SU-DHL-6 (cell line): ENCODE data around the gene KL.

Experiments
- EZH2phosphoT487 ChIP-seq: fragments of 200-600 bp; sonication (generic), shearing (Covaris generic); conservative IDR thresholded peaks from 2 replicates; pipeline ENCODE4 v1.6.1; 2018; ENCODE audit warnings: mild to moderate bottlenecking, antibody characterized with exemption, low read length, moderate library complexity, mixed read lengths
- TF ChIP-seq, protein P1 (sequence below): fragments of 200-600 bp; sonication (generic); IDR thresholded peaks from one replicate; pipeline ENCODE4 v1.5.1; 2017; ENCODE audit warnings: antibody characterized with exemption, mild to moderate bottlenecking, low read length, moderate library complexity; ENCODE audit not compliant: insufficient read depth, poor library complexity, severe bottlenecking

DNA sequence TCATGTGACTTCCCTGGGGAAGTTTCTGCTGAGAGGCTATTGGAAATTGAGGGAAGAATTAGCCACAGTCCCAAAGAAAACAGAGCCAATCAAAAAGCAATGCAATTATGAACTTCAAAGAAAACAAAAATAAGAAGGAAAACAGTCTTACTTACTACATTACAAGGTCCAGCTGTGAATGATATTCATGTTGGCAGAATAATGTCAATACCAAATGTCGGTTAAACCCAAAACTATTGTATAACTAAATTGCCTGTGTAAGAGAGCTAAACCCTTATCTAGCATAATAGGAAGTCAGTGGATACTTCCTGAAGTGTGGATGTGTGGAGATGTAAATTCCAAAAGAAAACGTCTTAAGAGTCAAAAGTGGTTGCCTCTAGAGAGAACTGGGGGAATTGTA lies 12.4 kb downstream of the KL start:
- TF ChIP-seq, protein P1, sequence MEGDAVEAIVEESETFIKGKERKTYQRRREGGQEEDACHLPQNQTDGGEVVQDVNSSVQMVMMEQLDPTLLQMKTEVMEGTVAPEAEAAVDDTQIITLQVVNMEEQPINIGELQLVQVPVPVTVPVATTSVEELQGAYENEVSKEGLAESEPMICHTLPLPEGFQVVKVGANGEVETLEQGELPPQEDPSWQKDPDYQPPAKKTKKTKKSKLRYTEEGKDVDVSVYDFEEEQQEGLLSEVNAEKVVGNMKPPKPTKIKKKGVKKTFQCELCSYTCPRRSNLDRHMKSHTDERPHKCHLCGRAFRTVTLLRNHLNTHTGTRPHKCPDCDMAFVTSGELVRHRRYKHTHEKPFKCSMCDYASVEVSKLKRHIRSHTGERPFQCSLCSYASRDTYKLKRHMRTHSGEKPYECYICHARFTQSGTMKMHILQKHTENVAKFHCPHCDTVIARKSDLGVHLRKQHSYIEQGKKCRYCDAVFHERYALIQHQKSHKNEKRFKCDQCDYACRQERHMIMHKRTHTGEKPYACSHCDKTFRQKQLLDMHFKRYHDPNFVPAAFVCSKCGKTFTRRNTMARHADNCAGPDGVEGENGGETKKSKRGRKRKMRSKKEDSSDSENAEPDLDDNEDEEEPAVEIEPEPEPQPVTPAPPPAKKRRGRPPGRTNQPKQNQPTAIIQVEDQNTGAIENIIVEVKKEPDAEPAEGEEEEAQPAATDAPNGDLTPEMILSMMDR: no peak
- TF ChIP-seq EZH2phosphoT487: no peak
